HG03045 (cell line): ENCODE measurements around the gene RPTOR.
"Not testable (repeated sequence)": the region's sequence is repeated elsewhere in the genome, so short reads cannot be mapped to it uniquely, and the experiment has no call there.

Experiments used
- ATAC-seq: cut with Tn5 transposase; IDR thresholded peaks from one replicate; pipeline ENCODE4 v1.9.1; 2021; ENCODE audit warnings: mild to moderate bottlenecking, moderate library complexity; ENCODE audit not compliant: unreplicated experiment

RPTOR gene

GRCh38 chr17:80872501-80873306, 328.1 kb downstream of the RPTOR start:
- ATAC-seq, result no peak

DNA sequence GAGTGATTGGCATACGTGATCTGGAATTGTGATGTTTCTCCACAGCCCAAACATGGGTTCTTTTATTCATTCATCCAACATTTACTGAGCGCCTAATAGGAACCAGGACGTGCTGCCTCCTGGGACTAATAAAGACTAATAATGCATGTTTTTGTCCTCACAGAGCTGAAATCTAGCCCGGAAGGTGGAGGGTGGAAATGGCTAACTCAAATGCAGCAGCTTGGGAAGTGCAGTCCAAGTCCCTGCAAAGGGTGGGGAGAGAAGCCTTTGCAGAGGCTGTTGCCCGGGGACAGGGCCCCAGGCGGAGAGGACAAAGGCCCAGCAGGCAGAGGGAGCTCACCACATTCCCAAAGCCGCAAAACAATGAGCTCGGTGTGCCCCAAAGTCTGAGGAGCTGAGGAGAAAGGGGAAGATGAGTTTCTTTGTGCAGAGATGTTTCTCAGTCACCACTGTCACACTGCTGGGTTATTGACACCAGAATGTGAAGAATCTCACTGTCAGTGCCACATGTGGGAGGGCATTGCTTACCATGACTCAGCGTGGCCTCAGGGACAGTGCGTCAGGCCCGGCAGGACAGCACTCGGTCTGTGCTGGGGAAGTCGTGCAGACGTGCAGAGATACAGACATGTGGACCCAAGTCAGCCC, 328.8 kb downstream of the RPTOR start:
- no peak for ATAC-seq

GRCh38 chr17:80874866-80875445, 330.3 kb downstream of the RPTOR start:
- ATAC-seq, result no peak

- not testable (repeated sequence) for ATAC-seq
Observed at GRCh38 chr17:80875480-80875995, 330.9 kb downstream of the RPTOR start.

- not testable (repeated sequence) for ATAC-seq
Observed at GRCh38 chr17:80876456-80876949, 331.9 kb downstream of the RPTOR start.

DNA sequence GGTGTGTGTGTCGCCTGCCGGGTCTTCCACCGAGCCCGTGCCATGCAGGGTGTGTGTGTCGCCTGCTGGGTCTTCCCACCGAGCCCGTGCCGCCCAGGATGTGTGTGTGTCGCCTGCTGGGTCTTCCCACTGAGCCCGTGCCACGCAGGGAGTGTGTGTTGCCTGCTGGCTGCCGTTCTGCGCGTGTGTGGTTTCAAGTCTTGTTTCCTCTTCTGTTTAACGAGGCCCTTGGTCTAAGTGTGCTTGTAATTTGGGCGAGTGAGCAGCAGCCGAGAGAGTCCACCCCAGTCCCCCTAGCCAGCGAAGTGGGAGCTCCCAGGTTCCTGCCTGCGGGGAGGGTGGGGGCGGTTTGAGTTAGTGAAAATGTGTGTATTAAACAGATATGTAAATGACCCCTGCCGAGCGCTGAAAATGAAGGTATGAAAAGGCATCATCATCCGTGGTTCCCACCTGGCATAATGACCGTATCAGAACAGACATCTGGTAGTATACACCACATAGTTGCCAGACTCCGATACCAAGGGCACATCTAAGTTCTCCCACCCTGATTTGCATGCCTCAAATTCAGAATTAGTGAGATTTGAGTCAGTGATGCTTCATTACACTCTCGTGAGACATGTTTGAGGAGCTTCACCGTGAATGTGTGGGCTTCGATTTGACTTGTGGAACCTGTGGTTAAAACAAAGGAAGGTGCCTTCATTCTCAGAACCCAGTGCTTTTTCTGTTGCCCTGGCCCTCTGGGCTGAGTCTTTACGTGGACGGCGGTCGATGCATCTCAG, 332.5 kb downstream of the RPTOR start:
- ATAC-seq, result peak; percentile 69

DNA sequence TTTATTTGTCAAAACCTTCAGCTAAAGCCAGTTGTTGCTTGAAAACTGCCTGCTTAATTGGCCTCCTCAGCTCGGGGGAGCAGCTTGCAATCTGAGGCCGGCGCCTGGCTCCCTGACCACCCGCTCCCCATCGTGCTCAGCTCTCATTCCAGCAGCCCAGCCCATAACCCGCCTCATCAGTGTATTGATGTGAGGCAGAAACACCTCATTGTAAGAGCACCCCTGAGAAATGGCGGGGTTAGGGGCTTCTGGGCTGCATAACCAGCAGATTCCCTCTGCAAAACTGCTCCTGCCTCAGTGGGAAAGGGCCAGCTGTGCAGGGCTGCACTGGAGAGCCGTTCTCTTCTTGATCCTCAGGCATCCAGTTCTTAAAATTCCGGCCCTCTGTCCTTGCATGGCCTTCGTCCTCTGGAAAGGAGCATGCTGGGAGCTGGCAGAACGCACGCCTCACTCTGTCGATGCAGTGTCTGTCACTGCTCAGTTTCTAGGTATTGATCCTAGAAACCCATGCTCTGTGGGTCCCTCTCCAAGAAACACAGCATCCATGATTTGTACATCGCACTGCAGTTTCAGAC, 333.2 kb downstream of the RPTOR start:
- ATAC-seq, result peak; percentile 21

- ATAC-seq, result no peak
Observed at GRCh38 chr17:80878876-80879722, 334.5 kb downstream of the RPTOR start.

- no peak for ATAC-seq
Observed at GRCh38 chr17:80879723-80880647, 335.3 kb downstream of the RPTOR start.

- ATAC-seq, result no peak
Observed at GRCh38 chr17:80880648-80880985, 336.0 kb downstream of the RPTOR start.

GRCh38 chr17:80881306-80881705, 336.7 kb downstream of the RPTOR start:
- no peak for ATAC-seq

DNA sequence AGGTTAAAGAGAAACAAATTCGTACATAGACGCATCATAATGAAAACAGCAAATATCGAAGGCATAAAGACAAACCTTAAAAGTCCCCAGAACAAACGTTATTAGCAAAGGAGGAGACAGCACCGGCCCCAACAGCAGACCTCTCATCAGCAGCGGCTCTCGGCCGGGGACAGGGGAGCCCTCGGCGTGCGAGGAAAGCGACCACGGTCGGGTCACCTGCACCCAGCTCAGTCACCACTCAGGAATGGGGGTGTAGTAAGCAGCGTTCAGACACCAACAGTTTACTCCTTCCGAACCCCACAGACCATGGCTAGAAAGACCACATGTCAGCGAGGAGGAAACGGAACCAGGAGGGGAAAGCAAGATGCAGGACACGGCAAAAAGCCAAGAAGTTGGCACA, 337.7 kb downstream of the RPTOR start:
- no peak for ATAC-seq

- no peak for ATAC-seq
Observed at GRCh38 chr17:80882926-80883685, 338.5 kb downstream of the RPTOR start.

- no peak for ATAC-seq
Observed at GRCh38 chr17:80883831-80884735, 339.4 kb downstream of the RPTOR start.

DNA sequence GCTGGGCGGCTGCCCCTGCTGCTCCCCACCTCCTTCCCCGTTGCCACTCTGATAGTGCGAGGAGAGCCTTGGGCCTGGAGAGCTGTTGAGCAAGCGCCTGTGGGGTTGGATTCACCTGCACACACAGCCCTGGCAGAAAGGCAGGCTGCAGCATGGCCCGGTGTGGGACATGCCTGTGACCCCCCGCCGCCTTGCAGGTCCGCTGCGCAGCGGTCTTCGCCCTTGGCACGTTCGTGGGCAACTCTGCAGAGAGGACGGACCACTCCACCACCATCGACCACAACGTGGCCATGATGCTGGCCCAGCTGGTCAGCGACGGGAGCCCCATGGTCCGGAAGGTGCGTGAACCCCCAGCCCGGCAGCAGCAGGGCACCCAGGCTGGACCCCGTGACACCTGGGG, 340.2 kb downstream of the RPTOR start:
- ATAC-seq, result no peak

- no peak for ATAC-seq
Observed at GRCh38 chr17:80885947-80886582, 341.4 kb downstream of the RPTOR start.
